HepG2 (cell line): ENCODE data around the gene L2HGDH. TPM values are rescaled to one million over a fixed set of nuclear protein-coding genes. Genes with fewer than 3 reads are reported as not detected.

Source experiments
- ATF7 ChIP-seq, 2 experiments: fragments of 450-650 bp in 1 of 2; sonication (generic) in 1 of 2; formaldehyde crosslinking in 1 of 2; IDR thresholded peaks; 2 replicates each; pipeline versions ENCODE4 v1.4.0 to v1.6.1; 2016 to 2020; ENCODE audit warnings: antibody characterized with exemption in 1 of 2, mild to moderate bottlenecking in 1 of 2, missing genetic modification reagents in 1 of 2
- ATF7-NPFF ChIP-seq: sonication (generic); formaldehyde crosslinking; IDR thresholded peaks from 2 replicates; pipeline ENCODE4 v1.8.1; 2023; ENCODE audit warnings: mild to moderate bottlenecking, low read depth, missing genetic modification reagents, moderate library complexity
- ISX ChIP-seq: sonication (generic); formaldehyde crosslinking; conservative IDR thresholded peaks from 2 replicates; pipeline ENCODE4 v1.5.0; 2020; ENCODE audit warnings: missing genetic modification reagents
- KDM6A ChIP-seq: IDR thresholded peaks from 2 replicates; pipeline ENCODE4 v1.6.1; 2016; ENCODE audit warnings: low read depth
- NCOR1 ChIP-seq: fragments of 200-600 bp; sonication (generic); IDR thresholded peaks from 2 replicates; pipeline ENCODE4 v1.7.0; 2017; ENCODE audit warnings: antibody characterized with exemption, low read length, borderline replicate concordance
- REXO4 ChIP-seq: sonication (generic); formaldehyde crosslinking; IDR thresholded peaks from 2 replicates; pipeline ENCODE4 v1.8.0; 2022; ENCODE audit warnings: missing genetic modification reagents, mild to moderate bottlenecking, borderline replicate concordance
- SOX5 ChIP-seq: IDR thresholded peaks from 2 replicates; pipeline ENCODE4 v1.6.1; 2016; ENCODE audit warnings: borderline replicate concordance
- SP140L ChIP-seq: sonication (generic); formaldehyde crosslinking; IDR thresholded peaks from 2 replicates; pipeline ENCODE4 v1.4.0; 2020; ENCODE audit warnings: missing genetic modification reagents, borderline replicate concordance
- ZKSCAN5 ChIP-seq: sonication (generic); formaldehyde crosslinking; IDR thresholded peaks from 2 replicates; pipeline ENCODE4 v1.5.1; 2020; ENCODE audit warnings: mild to moderate bottlenecking, missing genetic modification reagents
- ZNF354B ChIP-seq: sonication (generic); formaldehyde crosslinking; IDR thresholded peaks from 2 replicates; pipeline ENCODE4 v1.8.0; 2022; ENCODE audit warnings: mild to moderate bottlenecking, missing genetic modification reagents
- ZNF382 ChIP-seq: sonication (generic); formaldehyde crosslinking; IDR thresholded peaks from 2 replicates; pipeline ENCODE4 v1.5.0; 2020; ENCODE audit warnings: missing genetic modification reagents, mild to moderate bottlenecking, borderline replicate concordance
- ZNF737 ChIP-seq: sonication (generic); formaldehyde crosslinking; IDR thresholded peaks from 2 replicates; pipeline ENCODE4 v1.5.0; 2020; ENCODE audit warnings: missing genetic modification reagents, mild to moderate bottlenecking, borderline replicate concordance
- ZSCAN12 ChIP-seq: sonication (generic); formaldehyde crosslinking; IDR thresholded peaks from 2 replicates; pipeline ENCODE4 v1.9.0; 2021; ENCODE audit warnings: mild to moderate bottlenecking, missing genetic modification reagents
- polyA plus RNA-seq, 8 experiments: library from polyadenylated mRNA; depleted of rRNA in 3 of 8; stranded (reverse) in 7 of 8; unstranded in 1 of 8; fragments of >200 nt; fragmentation: Illumina TruSeq in 4 of 8; extraction: Trizol in 4 of 8; gene quantifications; 2 replicates each; pipeline versions ENCODE4 v1.2.1 to v1.2.3, GENCODE V29; 2011 to 2016; ENCODE audit warnings: low read depth in 4 of 8, missing spikeins in 1 of 8, mixed read lengths in 1 of 8; ENCODE audit not compliant: insufficient read depth in 1 of 8
- total RNA-seq, 5 experiments: library from RNA; depleted of rRNA; stranded (reverse); fragments of >200 nt; fragmentation: Illumina TruSeq; extraction: Trizol; gene quantifications; 2 replicates each; pipeline ENCODE4 v1.2.3, GENCODE V29; 2016; ENCODE audit warnings: low read depth in 1 of 5
- TF ChIP-seq, protein P1 (sequence below): sonication (generic); formaldehyde crosslinking; conservative IDR thresholded peaks from 2 replicates; pipeline ENCODE4 v1.8.0; 2022; ENCODE audit warnings: mild to moderate bottlenecking, moderate library complexity, missing genetic modification reagents
- TF ChIP-seq, protein P2 (sequence below): sonication (generic); formaldehyde crosslinking; IDR thresholded peaks from 2 replicates; pipeline ENCODE4 v1.5.1; 2020; ENCODE audit warnings: mild to moderate bottlenecking, missing genetic modification reagents, moderate library complexity
- TF ChIP-seq, protein P3 (sequence below): sonication (generic); formaldehyde crosslinking; IDR thresholded peaks from 2 replicates; pipeline ENCODE4 v1.9.0; 2021; ENCODE audit warnings: mild to moderate bottlenecking, missing genetic modification reagents

L2HGDH gene
- total and polyA plus RNA-seq, 2 of the 13 experiments (the other 11 are each of a cell fraction or from before 2014, with no cell fraction given): 3.3 to 5.0 TPM

DNA sequence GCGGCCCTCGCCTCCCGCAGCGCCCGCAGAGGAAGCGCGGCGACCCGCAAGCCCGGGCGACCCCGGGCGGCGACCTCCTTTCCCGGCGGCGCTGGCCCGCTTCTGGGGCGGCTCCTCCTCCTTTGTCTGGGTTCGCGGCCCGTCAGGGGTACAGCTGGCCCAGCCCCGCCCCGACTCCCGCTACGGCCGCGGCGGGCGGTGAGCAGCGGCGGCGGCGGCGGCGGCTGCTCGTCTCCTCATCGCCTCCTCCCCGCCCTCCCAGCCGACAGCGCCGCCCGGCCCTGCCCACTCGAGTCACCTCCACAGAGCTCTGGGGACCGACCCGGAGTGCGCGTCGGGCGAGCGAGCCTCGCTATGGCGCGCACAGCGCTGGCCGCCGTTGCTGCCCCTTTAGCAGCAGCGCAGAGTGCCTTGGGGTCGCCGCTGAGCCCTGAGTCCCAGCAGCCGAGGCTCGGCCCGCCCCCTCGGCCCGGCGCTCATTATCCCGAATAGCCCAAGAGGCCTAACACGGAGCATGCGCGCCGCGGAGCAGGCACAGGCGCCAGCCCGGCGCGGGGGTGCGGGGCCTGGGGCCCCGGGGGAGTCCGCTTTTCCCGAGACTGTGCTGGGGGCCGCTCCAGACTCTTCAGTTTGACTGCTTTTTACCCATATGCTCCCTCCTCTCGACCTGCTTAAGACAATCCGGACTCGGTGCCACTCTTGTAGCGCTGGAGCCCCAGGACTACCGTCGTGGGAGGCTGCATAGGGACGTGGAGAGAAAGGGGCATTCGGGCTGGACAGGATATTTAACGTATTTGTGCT, 80.4 kb downstream of the L2HGDH start, which contains the start of gene SOS2 (continued):
- TF ChIP-seq, protein P1, sequence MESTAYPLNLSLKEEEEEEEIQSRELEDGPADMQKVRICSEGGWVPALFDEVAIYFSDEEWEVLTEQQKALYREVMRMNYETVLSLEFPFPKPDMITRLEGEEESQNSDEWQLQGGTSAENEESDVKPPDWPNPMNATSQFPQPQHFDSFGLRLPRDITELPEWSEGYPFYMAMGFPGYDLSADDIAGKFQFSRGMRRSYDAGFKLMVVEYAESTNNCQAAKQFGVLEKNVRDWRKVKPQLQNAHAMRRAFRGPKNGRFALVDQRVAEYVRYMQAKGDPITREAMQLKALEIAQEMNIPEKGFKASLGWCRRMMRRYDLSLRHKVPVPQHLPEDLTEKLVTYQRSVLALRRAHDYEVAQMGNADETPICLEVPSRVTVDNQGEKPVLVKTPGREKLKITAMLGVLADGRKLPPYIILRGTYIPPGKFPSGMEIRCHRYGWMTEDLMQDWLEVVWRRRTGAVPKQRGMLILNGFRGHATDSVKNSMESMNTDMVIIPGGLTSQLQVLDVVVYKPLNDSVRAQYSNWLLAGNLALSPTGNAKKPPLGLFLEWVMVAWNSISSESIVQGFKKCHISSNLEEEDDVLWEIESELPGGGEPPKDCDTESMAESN (CRISPR knock-in tag): peak; percentile 60; the same call in 1 of the 2 replicates
- 0 out of 2 replicates have a peak, but pooled peaks have one; percentile 25 for TF ChIP-seq ZNF737 (CRISPR knock-in tag)
- no peak for TF ChIP-seq ZSCAN12
- TF ChIP-seq, protein P2, sequence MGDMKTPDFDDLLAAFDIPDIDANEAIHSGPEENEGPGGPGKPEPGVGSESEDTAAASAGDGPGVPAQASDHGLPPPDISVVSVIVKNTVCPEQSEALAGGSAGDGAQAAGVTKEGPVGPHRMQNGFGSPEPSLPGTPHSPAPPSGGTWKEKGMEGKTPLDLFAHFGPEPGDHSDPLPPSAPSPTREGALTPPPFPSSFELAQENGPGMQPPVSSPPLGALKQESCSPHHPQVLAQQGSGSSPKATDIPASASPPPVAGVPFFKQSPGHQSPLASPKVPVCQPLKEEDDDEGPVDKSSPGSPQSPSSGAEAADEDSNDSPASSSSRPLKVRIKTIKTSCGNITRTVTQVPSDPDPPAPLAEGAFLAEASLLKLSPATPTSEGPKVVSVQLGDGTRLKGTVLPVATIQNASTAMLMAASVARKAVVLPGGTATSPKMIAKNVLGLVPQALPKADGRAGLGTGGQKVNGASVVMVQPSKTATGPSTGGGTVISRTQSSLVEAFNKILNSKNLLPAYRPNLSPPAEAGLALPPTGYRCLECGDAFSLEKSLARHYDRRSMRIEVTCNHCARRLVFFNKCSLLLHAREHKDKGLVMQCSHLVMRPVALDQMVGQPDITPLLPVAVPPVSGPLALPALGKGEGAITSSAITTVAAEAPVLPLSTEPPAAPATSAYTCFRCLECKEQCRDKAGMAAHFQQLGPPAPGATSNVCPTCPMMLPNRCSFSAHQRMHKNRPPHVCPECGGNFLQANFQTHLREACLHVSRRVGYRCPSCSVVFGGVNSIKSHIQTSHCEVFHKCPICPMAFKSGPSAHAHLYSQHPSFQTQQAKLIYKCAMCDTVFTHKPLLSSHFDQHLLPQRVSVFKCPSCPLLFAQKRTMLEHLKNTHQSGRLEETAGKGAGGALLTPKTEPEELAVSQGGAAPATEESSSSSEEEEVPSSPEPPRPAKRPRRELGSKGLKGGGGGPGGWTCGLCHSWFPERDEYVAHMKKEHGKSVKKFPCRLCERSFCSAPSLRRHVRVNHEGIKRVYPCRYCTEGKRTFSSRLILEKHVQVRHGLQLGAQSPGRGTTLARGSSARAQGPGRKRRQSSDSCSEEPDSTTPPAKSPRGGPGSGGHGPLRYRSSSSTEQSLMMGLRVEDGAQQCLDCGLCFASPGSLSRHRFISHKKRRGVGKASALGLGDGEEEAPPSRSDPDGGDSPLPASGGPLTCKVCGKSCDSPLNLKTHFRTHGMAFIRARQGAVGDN: peak; percentile 88
- TF ChIP-seq SOX5 (CRISPR knock-in tag): no peak
- TF ChIP-seq ZNF354B (CRISPR knock-in tag): no peak
- no peak for TF ChIP-seq ZKSCAN5 (CRISPR knock-in tag)
- TF ChIP-seq ZNF382 (CRISPR knock-in tag): no peak
- peak; percentile 81; the same call in 1 of the 2 replicates for TF ChIP-seq ISX (CRISPR knock-in tag)
- TF ChIP-seq REXO4 (CRISPR knock-in tag): no peak
- TF ChIP-seq KDM6A (CRISPR knock-in tag): no peak
- TF ChIP-seq ATF7 (IDR thresholded peaks at IDR 0.05): no peak
- TF ChIP-seq ATF7 (CRISPR knock-in tag; IDR thresholded peaks at IDR 0.05): 0 out of 2 replicates have a peak, but pooled peaks have one; percentile 30
- no peak for TF ChIP-seq SP140L
- peak; percentile 76 for TF ChIP-seq ATF7-NPFF (CRISPR knock-in tag)
- no peak for TF ChIP-seq NCOR1
- TF ChIP-seq, protein P3, sequence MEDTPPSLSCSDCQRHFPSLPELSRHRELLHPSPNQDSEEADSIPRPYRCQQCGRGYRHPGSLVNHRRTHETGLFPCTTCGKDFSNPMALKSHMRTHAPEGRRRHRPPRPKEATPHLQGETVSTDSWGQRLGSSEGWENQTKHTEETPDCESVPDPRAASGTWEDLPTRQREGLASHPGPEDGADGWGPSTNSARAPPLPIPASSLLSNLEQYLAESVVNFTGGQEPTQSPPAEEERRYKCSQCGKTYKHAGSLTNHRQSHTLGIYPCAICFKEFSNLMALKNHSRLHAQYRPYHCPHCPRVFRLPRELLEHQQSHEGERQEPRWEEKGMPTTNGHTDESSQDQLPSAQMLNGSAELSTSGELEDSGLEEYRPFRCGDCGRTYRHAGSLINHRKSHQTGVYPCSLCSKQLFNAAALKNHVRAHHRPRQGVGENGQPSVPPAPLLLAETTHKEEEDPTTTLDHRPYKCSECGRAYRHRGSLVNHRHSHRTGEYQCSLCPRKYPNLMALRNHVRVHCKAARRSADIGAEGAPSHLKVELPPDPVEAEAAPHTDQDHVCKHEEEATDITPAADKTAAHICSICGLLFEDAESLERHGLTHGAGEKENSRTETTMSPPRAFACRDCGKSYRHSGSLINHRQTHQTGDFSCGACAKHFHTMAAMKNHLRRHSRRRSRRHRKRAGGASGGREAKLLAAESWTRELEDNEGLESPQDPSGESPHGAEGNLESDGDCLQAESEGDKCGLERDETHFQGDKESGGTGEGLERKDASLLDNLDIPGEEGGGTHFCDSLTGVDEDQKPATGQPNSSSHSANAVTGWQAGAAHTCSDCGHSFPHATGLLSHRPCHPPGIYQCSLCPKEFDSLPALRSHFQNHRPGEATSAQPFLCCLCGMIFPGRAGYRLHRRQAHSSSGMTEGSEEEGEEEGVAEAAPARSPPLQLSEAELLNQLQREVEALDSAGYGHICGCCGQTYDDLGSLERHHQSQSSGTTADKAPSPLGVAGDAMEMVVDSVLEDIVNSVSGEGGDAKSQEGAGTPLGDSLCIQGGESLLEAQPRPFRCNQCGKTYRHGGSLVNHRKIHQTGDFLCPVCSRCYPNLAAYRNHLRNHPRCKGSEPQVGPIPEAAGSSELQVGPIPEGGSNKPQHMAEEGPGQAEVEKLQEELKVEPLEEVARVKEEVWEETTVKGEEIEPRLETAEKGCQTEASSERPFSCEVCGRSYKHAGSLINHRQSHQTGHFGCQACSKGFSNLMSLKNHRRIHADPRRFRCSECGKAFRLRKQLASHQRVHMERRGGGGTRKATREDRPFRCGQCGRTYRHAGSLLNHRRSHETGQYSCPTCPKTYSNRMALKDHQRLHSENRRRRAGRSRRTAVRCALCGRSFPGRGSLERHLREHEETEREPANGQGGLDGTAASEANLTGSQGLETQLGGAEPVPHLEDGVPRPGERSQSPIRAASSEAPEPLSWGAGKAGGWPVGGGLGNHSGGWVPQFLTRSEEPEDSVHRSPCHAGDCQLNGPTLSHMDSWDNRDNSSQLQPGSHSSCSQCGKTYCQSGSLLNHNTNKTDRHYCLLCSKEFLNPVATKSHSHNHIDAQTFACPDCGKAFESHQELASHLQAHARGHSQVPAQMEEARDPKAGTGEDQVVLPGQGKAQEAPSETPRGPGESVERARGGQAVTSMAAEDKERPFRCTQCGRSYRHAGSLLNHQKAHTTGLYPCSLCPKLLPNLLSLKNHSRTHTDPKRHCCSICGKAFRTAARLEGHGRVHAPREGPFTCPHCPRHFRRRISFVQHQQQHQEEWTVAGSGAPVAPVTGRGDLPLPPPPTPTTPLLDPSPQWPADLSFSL (CRISPR knock-in tag): no peak
